ENCODE data around the gene ROR1.

Gene ROR1

GRCh38 chr1:63946866-63947491 lies 173.2 kb downstream of the ROR1 start:
- no peak for DNase-seq

GRCh38 chr1:63947904-63948303 lies 174.1 kb downstream of the ROR1 start:
- DNase-seq, result no peak

- DNase-seq, result no peak
These were observed 176.2 kb downstream of the ROR1 start for GRCh38 chr1:63950023-63950422.

- no peak for DNase-seq
These were observed 177.5 kb downstream of the ROR1 start for GRCh38 chr1:63951059-63951946.

- no peak for DNase-seq
These were observed 180.4 kb downstream of the ROR1 start for GRCh38 chr1:63954187-63954586.

- no peak for DNase-seq
These were observed 181.7 kb downstream of the ROR1 start for GRCh38 chr1:63955370-63956145.

GRCh38 chr1:63958556-63958955 lies 184.7 kb downstream of the ROR1 start:
- no peak for DNase-seq

GRCh38 chr1:63960326-63960725 lies 186.5 kb downstream of the ROR1 start:
- DNase-seq, result no peak

- DNase-seq, result no peak
These were observed 192.2 kb downstream of the ROR1 start for GRCh38 chr1:63966016-63966415.

- DNase-seq, result no peak
These were observed 194.1 kb downstream of the ROR1 start for GRCh38 chr1:63967901-63968300.

GRCh38 chr1:63968663-63969440 lies 195.0 kb downstream of the ROR1 start:
- no peak for DNase-seq

GRCh38 chr1:63969441-63969901 lies 195.7 kb downstream of the ROR1 start:
- DNase-seq, result no peak

GRCh38 chr1:63971557-63971956 lies 197.7 kb downstream of the ROR1 start:
- no peak for DNase-seq

GRCh38 chr1:63973005-63973419 lies 199.2 kb downstream of the ROR1 start:
- no peak for DNase-seq

GRCh38 chr1:63974966-63975365 lies 201.1 kb downstream of the ROR1 start:
- DNase-seq, result no peak

- DNase-seq, result no peak
These were observed 201.7 kb downstream of the ROR1 start for GRCh38 chr1:63975481-63975880.

GRCh38 chr1:63976006-63976405 lies 202.2 kb downstream of the ROR1 start:
- DNase-seq, result no peak

- no peak for DNase-seq
These were observed 203.6 kb downstream of the ROR1 start for GRCh38 chr1:63977466-63977865.

GRCh38 chr1:63980740-63981407 lies 207.1 kb downstream of the ROR1 start:
- no peak for DNase-seq

GRCh38 chr1:63981408-63981773 lies 207.6 kb downstream of the ROR1 start:
- DNase-seq, result no peak

- no peak for DNase-seq
These were observed 208.4 kb downstream of the ROR1 start for GRCh38 chr1:63982201-63982600.

Measured in NCI-H1105 (cell line).